ENCODE results near the gene PPP2R5B. TPM values are rescaled to one million over a fixed set of nuclear protein-coding genes. Genes with fewer than 3 reads are reported as not detected.

The PPP2R5B gene
- total RNA-seq, 6 donors from 2014 or later: 21.0 to 48.1 (median 27.5) TPM

DNA sequence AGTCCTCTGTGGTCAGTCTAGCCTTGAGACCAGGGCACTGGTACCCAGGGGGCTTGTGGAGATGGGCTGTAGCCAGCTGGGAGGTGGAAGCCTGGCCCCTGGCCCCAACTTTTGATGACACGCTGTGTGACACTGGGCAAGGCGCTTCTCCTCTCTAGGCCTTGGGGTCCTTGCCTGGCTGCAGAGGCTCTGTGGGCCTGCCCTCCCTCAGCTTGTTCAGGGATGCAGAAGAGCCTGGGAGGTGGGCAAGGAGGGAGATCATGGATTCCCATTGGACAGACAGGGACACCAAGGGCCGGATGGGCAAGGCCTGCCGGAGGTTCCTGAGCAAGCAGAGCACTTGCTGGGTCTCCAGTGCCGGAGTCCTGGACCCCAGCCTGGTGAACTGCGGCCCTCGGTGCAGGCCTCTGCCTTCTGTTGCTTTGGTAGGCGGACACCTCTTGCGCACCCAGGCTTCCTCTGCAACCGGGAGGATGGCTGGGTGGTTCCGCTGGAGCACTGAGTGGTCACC is 1.3 kb upstream of the PPP2R5B start:
- ATAC-seq (ENCODE audit: low FRiP score in 2 of 2): no peak
- TF ChIP-seq POLR2AphosphoS5 (IDR thresholded peaks at IDR 0.05) (no peak), POLR2A (IDR thresholded peaks at IDR 0.05) (no peak), EP300 (IDR thresholded peaks at IDR 0.05) (no peak)
- Histone ChIP-seq H3K27ac (peak overlapping the region; percentile 90 to 98 (median 96)), H3K4me3 (no peak overlapping the region), H3K4me1 (peaks cover 17 to 44% (median 26%) of the 10 kb centered on the region in 4 donors), H3K9me3 (no peaks in the 10 kb centered on the region), H3K27me3 (no peaks in the 10 kb centered on the region), H3K36me3 (peaks cover 0 to 13% (median 5%) of the 10 kb centered on the region in 4 donors)
- DNase-seq: no peak
- WGBS, 2 donors: 82% methylated on average over 9 of the region's 11 CpGs; no CpG with 5 or more reads in 1 of the 2 donors

DNA sequence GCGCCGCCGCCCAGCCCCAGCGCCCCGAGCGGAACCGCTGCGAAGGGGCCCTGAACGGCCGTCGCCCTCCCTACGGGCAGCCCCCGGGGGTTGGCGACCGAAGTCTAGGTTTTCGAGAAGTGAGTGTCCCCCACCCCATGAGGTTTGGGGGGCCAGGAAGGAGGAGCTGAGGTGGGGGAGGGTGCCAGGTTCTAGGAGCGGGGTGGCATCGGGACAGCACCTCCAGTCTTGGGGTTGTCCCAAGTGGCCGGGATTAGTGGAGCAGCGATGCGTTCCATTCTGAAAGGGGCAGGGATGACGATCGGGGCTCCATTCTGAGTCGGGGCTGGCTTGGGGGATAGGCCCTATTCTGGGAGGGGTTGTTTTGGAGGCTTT is 408 bp downstream of the PPP2R5B start:
- peak overlapping the region; percentile 90 to 98 (median 96) for H3K27ac ChIP-seq
- ATAC-seq (ENCODE audit: low FRiP score in 2 of 2) (peak in 1 of 2 donors; percentile 20), DNase-seq (no peak)
- no peaks in the 10 kb centered on the region for H3K27me3 ChIP-seq
- H3K4me1 ChIP-seq: peaks cover 14 to 37% (median 25%) of the 10 kb centered on the region in 4 donors
- H3K36me3 ChIP-seq: peaks cover 2 to 30% (median 19%) of the 10 kb centered on the region in 4 donors
- WGBS, 2 donors: 0 to 8% methylated on average over 7 to 24 of the region's 24 CpGs
- no peak for TF ChIP-seq POLR2AphosphoS5 (IDR thresholded peaks at IDR 0.05)
- TF ChIP-seq, protein P1, sequence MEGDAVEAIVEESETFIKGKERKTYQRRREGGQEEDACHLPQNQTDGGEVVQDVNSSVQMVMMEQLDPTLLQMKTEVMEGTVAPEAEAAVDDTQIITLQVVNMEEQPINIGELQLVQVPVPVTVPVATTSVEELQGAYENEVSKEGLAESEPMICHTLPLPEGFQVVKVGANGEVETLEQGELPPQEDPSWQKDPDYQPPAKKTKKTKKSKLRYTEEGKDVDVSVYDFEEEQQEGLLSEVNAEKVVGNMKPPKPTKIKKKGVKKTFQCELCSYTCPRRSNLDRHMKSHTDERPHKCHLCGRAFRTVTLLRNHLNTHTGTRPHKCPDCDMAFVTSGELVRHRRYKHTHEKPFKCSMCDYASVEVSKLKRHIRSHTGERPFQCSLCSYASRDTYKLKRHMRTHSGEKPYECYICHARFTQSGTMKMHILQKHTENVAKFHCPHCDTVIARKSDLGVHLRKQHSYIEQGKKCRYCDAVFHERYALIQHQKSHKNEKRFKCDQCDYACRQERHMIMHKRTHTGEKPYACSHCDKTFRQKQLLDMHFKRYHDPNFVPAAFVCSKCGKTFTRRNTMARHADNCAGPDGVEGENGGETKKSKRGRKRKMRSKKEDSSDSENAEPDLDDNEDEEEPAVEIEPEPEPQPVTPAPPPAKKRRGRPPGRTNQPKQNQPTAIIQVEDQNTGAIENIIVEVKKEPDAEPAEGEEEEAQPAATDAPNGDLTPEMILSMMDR (IDR thresholded peaks at IDR 0.05): no peak
- TF ChIP-seq EP300 (IDR thresholded peaks at IDR 0.05): no peak
- TF ChIP-seq POLR2A (IDR thresholded peaks at IDR 0.05): no peak
- no peaks in the 10 kb centered on the region for H3K9me3 ChIP-seq
- peak overlapping the region; percentile 77 to 99 (median 87) for H3K4me3 ChIP-seq

DNA sequence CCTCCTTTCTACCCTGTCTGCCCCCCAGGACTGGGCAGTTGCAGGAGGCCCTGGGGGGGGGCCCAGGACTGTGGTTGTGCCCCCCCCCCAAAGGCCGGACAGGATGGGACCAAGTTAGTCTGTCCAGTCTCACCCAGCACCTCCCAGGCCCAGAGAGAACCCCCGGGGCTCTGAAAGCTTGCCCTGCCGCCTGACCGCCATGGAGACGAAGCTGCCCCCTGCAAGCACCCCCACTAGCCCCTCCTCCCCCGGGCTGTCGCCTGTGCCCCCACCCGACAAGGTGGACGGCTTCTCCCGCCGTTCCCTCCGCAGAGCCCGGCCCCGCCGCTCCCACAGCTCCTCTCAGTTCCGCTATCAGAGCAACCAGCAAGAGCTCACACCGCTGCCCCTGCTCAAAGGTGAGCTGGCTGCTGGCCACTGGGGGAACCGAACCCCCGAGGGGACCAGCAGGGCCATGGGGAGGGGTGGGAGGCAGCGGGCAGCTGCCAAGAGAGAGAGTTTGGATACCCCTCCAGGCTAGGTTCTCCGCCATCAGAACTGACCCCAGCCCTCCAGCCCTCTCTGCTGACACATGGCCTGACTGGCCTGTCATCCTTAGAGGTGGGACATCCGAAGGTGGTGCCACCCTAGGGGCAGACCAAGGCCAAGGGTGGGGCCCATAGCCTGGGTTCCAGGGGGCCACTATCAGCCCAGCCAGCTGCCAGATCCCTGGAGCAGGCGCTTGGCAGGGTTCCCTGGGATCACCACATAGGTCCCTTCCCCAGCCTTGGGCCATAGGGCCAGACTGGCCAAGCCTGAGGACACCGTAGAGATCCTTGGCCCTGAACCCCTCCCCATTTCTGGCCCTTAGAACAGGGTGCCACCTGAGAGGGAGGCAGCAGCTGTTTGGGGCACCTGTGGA is 1.3 kb downstream of the PPP2R5B start:
- H3K9me3 ChIP-seq: no peaks in the 10 kb centered on the region
- peak overlapping the region in 2 of 4 donors; percentile 54 to 98 for H3K27ac ChIP-seq
- H3K4me1 ChIP-seq: peaks cover 14 to 37% (median 25%) of the 10 kb centered on the region in 4 donors
- TF ChIP-seq POLR2A (IDR thresholded peaks at IDR 0.05): no peak
- TF ChIP-seq POLR2AphosphoS5 (IDR thresholded peaks at IDR 0.05): no peak
- TF ChIP-seq, protein P1 (IDR thresholded peaks at IDR 0.05): no peak
- no peak for TF ChIP-seq EP300 (IDR thresholded peaks at IDR 0.05)
- DNase-seq (peak in 1 of 2 donors; percentile 82), ATAC-seq (ENCODE audit: low FRiP score in 2 of 2) (no peak)
- no peaks in the 10 kb centered on the region for H3K27me3 ChIP-seq
- 69% methylated on average over 24 of the region's 24 CpGs; no CpG with 5 or more reads in 1 of the 2 donors for WGBS, 2 donors
- H3K36me3 ChIP-seq: peaks cover 7 to 38% (median 28%) of the 10 kb centered on the region in 4 donors
- H3K4me3 ChIP-seq: peak overlapping the region; percentile 77 to 99 (median 87)

DNA sequence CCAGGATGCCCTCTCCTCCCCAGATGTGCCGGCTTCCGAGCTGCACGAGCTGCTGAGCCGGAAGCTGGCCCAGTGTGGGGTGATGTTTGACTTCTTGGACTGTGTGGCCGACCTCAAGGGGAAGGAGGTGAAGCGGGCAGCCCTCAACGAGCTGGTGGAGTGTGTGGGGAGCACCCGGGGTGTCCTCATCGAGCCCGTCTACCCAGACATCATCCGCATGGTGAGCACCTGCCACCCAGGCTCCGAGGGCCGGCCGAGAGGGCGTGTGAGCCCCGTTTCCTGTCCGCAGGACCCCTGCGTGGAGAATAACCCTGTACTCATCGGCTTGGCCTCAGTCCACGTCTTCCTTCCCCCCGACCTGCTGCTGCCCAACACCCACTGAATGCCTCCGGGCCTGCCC is 2.2 kb downstream of the PPP2R5B start:
- TF ChIP-seq, protein P1 (IDR thresholded peaks at IDR 0.05): no peak
- TF ChIP-seq EP300 (IDR thresholded peaks at IDR 0.05): no peak
- TF ChIP-seq POLR2AphosphoS5 (IDR thresholded peaks at IDR 0.05): no peak
- TF ChIP-seq POLR2A (IDR thresholded peaks at IDR 0.05): no peak
- H3K27ac ChIP-seq: no peak overlapping the region
- peaks cover 14 to 37% (median 25%) of the 10 kb centered on the region in 4 donors for H3K4me1 ChIP-seq
- WGBS, 2 donors: 77% methylated on average over 11 to 22 of the region's 22 CpGs
- no peak for ATAC-seq (ENCODE audit: low FRiP score in 2 of 2)
- H3K36me3 ChIP-seq: peaks cover 13 to 47% (median 37%) of the 10 kb centered on the region in 4 donors
- H3K4me3 ChIP-seq: no peak overlapping the region
- H3K27me3 ChIP-seq: no peaks in the 10 kb centered on the region
- H3K9me3 ChIP-seq: no peaks in the 10 kb centered on the region
- DNase-seq: peak in 1 of 2 donors; percentile 77

DNA sequence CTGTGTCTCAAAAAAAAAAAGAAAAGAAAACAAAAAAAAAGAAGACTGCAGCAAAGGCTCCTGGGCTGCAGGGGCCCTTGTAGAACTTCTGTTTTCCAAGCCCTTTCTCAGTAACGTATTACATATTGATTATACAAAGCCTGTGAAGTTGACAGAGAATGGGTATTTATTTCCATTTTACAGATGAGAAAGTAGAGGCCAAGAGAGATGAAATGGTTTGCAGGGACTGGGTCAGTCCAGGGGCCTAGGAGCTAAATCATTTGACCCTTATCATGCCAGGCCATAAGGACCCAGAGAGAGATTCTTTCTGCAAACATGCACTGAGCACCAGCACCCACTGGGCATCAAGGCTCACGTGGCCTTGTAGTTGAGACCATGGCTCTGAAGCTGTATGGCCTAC is 4.5 kb downstream of the PPP2R5B start:
- Histone ChIP-seq H3K27me3 (no peaks in the 10 kb centered on the region), H3K9me3 (no peaks in the 10 kb centered on the region), H3K4me3 (no peak overlapping the region), H3K4me1 (peaks cover 14 to 29% (median 20%) of the 10 kb centered on the region in 4 donors), H3K27ac (no peak overlapping the region), H3K36me3 (peaks cover 21 to 70% (median 57%) of the 10 kb centered on the region in 4 donors)
- DNase-seq: no peak
- no peak for TF ChIP-seq EP300 (IDR thresholded peaks at IDR 0.05)
- TF ChIP-seq, protein P1 (IDR thresholded peaks at IDR 0.05): no peak
- TF ChIP-seq POLR2A (IDR thresholded peaks at IDR 0.05): no peak
- TF ChIP-seq POLR2AphosphoS5 (IDR thresholded peaks at IDR 0.05): no peak
- ATAC-seq (ENCODE audit: low FRiP score in 2 of 2): no peak
- 95 to 98% methylated on average over 2 of the region's 2 CpGs for WGBS, 2 donors
